ENCODE results near the gene GPSM3. TPM values are rescaled to one million over a fixed set of nuclear protein-coding genes. Genes with fewer than 3 reads are reported as not detected.
A peak's percentile ranks its signal among the peaks of the same experiment; 100 is the strongest.

The GPSM3 gene
- total and polyA plus RNA-seq, 2 donors (not counting 3 experiments of a cell fraction or from before 2014, with no cell fraction given) = 19.5 to 21.6 TPM

DNA sequence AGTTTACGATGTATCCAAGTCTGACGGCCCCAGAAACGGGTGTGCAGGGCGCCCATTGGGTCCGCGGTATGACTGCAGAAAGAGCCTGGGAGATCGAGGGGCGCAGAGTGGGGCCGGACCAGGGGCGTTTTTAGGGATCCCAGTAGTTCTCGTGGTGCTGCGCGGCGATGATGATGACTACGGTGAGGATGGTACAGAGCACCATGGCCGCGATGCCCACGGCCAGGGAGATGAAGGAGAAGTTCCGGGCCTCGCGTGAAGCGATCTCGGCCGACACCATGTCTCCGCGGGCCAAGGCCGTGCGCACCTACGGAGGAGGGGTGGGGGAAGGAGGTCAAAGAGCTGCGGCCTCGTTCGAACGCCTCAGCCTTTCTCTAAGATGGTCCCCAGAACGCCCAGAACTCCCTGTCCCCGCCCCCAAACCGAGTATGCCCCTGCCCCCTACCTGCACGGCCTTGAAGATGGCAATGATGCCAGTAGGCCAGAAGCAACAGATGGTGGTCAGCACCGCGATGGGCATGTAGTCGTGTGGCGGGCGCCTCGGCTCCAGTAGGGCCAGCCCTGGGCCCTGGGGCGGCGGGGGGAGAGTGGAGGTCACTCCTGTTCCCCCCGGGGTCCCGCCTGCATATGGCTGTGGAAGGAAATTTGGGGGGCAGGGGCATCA lies 43.2 kb downstream of the GPSM3 start:
- ChIA-PET POLR2A (interaction anchor here (0.5 to 0.8 kb wide), 2 partner anchors 18 to 47 kb away, joined by 4 to 5 read pairs; no protein-coding TSS in a partner anchor), CTCF (interaction anchor here (0.8 to 2.8 kb wide), 8 partner anchors 11 to 46 kb away, joined by 3 to 12 read pairs (median 4); partner anchors contain the start of genes AGPAT1, ATF6B and FKBPL)
- Histone ChIP-seq H3K27me3 (ENCODE audit: control insufficient read depth in 2 of 2, insufficient read depth in 2 of 2, low read length in 2 of 2) (peaks cover 24 to 27% of the 10 kb centered on the region in 2 experiments), H3K9me3 (replicated peaks; ENCODE audit: control insufficient read depth, insufficient read depth, low read length) (no peaks in the 10 kb centered on the region), H3K27ac (ENCODE audit: insufficient read depth, low read depth, low read length) (no peak overlapping the region), H3K79me2 (ENCODE audit: control insufficient read depth, insufficient read depth, low read length) (no peaks in the 10 kb centered on the region), H2AFZ (ENCODE audit: low read depth, low read length) (peak overlapping the region; percentile 92), H3K9me1 (replicated peaks; ENCODE audit: control insufficient read depth, extremely low read depth, insufficient read depth, low read length) (no peaks in the 10 kb centered on the region), H3K4me2 (ENCODE audit: insufficient read depth, low read length) (peak overlapping the region; percentile 59), H3K4me3 (replicated peaks in 1 of 3; ENCODE audit: insufficient read depth in 1 of 3, low read depth in 1 of 3, low read length in 3 of 3) (peak overlapping the region; percentile 11 to 53 (median 30)), H3K36me3 (ENCODE audit: control insufficient read depth in 2 of 2, extremely low read depth in 1 of 2, insufficient read depth in 2 of 2, low read length in 2 of 2) (no peaks in the 10 kb centered on the region), H4K20me1 (replicated peaks; ENCODE audit: control insufficient read depth, extremely low read depth, insufficient read depth, low read length) (no peaks in the 10 kb centered on the region), H3K4me1 (ENCODE audit: control insufficient read depth, extremely low read depth, insufficient read depth, low read length) (peaks cover 16% of the 10 kb centered on the region), H3K9ac (replicated peaks; ENCODE audit: extremely low read depth, insufficient read depth, low read length) (no peak overlapping the region)
- DNase-seq (ENCODE audit: low read depth, low spot score) (no peak), FAIRE-seq (no peak)
- intact Hi-C loops (cut with micrococcal nuclease) = no loop called here
- TF ChIP-seq JUN (IDR thresholded peaks at IDR 0.05; ENCODE audit: borderline replicate concordance, insufficient read depth, insufficient read length, low read depth) = no peak
- no peak for TF ChIP-seq POLR2A (IDR thresholded peaks at IDR 0.05; ENCODE audit: low read depth, low read length)
- TF ChIP-seq, protein P1, sequence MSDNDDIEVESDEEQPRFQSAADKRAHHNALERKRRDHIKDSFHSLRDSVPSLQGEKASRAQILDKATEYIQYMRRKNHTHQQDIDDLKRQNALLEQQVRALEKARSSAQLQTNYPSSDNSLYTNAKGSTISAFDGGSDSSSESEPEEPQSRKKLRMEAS (IDR thresholded peaks at IDR 0.05; ENCODE audit: insufficient read depth, insufficient read length) = no peak
- peak; percentile 21 for TF ChIP-seq EZH2 (IDR thresholded peaks at IDR 0.05; ENCODE audit: borderline replicate concordance, low read depth, low read length, severe bottlenecking)
- TF ChIP-seq, protein P2, sequence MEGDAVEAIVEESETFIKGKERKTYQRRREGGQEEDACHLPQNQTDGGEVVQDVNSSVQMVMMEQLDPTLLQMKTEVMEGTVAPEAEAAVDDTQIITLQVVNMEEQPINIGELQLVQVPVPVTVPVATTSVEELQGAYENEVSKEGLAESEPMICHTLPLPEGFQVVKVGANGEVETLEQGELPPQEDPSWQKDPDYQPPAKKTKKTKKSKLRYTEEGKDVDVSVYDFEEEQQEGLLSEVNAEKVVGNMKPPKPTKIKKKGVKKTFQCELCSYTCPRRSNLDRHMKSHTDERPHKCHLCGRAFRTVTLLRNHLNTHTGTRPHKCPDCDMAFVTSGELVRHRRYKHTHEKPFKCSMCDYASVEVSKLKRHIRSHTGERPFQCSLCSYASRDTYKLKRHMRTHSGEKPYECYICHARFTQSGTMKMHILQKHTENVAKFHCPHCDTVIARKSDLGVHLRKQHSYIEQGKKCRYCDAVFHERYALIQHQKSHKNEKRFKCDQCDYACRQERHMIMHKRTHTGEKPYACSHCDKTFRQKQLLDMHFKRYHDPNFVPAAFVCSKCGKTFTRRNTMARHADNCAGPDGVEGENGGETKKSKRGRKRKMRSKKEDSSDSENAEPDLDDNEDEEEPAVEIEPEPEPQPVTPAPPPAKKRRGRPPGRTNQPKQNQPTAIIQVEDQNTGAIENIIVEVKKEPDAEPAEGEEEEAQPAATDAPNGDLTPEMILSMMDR (IDR thresholded peaks at IDR 0.05; ENCODE audit: extremely low read depth in 1 of 2, insufficient read depth in 1 of 2, low read depth in 1 of 2, low read length in 2 of 2) = no peak
- no peak for TF ChIP-seq GATA2 (IDR thresholded peaks at IDR 0.05; ENCODE audit: insufficient read depth, insufficient read length, low read depth, low read length)
- dilution Hi-C loops (cut with MboI; ENCODE audit: extremely low pct_ligation_motif_present, low sequenced_read_pairs) = no loop called here
- BruUV-seq (replicated peaks) = no TSS peak
